NCI-H2196 treated with DMSO at 0.1 percent for 48 hours (cell line): ENCODE results near the gene FEZF2.

Experiments used
- DNase-seq: peaks from one replicate; lab custom pipeline; 2025; ENCODE audit not compliant: unreplicated experiment; lab: John Stamatoyannopoulos, UW

FEZF2 gene

DNA sequence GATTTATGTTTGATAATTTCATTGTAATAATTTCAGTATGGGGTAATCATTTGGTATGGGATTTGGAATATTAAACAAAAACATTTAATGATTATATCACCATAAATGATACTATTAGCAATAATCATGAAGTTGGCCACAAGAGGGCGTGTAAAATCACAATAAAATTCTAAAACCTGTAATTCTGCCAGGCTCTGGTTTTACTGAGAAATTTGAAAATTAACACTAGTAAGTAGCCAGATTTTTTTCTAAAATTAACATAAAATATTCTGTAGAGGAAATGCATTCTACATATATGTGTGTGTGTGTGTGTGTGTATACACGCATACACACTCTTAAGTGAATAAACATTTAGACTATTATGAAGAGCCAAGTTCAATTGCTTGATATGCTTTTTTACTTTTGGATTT is 40.5 kb downstream of the FEZF2 start:
- DNase-seq, result no peak

DNA sequence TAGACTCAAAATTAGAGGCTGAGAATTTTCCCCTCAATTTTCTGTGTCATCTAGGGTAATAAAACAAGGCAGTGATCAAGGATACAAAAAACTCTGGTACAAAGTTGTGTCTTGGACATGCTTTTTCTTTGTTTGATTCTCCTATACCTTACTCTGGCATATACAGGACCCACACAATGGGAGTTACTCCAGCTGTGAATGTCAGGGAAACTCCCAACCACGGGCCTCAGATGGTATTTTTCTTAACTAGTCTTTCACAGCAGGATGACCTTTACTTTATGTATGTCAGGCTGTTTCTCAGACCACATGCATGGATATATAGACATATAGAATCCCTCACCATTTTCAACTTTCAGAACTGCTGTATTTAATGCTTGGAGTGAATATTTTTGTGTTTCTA is 41.3 kb downstream of the FEZF2 start:
- no peak for DNase-seq

DNA sequence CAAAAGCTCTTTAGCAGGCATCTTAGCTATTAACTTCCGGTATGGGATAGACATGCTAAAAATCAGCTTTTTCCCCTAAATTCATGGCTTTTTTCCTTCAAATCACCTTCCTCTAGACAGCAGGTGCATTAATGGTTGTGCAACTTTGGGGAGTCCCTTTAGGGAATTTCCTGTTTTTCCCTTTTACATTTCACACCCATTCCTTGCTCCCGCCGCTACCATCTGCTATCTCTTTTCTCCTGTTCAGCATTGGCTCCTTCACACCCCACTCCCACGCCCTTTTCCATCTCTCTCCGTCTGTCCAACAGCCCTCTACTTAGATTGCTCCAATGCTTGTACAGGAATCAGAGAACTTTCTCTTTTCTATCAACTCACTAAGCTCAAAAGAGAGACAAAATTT is 43.4 kb downstream of the FEZF2 start:
- no peak for DNase-seq

DNA sequence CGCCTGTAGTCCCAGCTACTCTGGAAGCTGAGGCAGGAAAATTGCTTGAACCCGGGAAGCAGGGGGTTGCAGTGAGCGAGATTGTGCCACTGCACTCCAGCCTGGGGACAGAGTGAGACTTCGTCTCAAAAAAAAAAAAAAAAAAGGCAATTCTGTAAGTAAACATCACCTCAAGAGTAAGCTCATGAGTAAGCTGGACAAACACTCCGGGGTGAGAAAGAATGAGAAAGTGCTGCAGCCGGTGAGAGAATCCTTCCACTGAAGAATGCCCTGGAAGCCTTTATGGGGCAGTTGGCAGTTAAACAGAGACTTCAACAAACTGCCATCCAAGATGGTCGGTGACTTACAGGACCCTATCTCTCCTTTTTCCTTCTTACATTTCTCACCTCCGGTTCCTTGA is 47.5 kb downstream of the FEZF2 start:
- DNase-seq, result no peak

GRCh38 chr3:62323241-62323640 is 50.1 kb downstream of the FEZF2 start:
- no peak for DNase-seq
